NCI-H774 (cell line): ENCODE data around the gene KNSTRN.

ENCODE experiments used
- DNase-seq: peaks from one replicate; lab custom pipeline; 2025; lab: John Stamatoyannopoulos, UW

Gene KNSTRN

DNA sequence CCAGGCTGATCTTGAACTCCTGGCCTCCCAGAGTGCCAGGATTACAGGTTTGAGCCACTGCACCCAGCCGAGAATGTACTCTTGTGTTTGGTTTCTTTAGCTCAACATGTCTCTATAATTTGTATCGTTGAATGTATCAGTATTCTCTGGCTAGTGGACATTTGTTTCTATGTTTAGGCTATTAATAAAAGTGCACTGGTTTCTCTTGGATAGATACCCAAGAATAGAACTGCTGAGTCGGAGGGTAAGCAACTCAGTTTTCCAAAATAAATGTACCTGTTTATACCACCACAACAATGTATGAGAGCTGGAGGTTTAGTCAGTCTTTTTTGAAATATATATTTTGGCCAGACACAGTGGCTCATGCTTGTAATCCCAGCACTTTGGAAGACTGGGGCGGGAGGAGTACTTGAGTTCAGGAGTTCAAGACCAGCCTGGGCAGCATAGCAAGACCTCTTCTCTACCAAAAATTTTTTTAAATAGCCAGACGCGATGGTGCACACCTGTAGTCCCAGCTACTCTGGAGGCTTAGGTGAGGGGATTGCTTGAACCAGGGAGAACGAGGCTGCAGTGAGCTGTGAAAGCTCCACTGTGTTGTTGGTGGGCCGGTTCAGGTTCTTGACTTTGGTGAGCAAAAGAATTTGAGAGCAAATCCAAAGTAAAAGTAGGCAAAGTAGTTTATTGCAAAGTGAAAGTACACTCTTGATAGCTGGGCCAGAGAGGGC is 15.3 kb downstream of the KNSTRN start:
- DNase-seq, result no peak

DNA sequence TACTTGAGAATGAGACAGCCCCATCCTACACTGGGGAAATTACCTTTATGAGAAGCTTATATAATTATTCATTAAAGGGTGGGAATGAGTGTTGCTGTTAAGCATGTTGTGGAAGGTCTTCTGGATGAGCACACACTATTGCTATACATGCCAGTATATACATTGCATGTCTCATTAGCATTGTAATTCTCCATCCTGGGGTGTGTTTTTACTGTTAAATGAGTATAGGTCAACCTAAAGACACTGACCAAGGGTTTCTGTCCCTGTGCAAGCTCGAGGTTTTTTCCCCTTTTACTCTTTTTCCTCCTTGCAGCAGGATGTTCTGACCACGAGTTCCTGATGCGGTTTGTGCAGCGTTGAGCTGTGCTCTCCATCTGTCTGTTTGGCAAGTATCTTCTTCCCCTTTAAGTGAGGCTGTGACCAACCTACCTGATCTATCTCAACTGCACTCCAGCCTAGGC is 15.9 kb downstream of the KNSTRN start:
- DNase-seq, result no peak

DNA sequence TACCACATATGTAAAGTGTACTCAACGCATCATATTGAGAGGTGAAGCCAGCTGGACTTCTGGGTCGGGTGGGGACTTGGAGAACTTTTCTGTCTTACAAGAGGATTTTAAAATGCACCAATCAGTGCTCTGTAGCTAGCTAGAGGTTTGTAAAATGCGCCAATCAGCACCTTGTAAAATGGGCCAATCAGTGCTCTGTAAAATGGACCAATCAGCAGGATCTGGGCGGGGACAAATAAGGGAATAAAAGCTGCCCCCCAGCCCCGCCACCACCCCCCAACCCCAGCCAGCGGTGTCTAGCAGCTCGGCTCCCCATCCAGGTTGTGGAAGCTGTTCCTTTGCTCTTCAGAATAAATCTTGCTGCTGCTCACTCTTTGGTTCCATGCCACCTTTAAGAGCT is 16.8 kb downstream of the KNSTRN start:
- no peak for DNase-seq

DNA sequence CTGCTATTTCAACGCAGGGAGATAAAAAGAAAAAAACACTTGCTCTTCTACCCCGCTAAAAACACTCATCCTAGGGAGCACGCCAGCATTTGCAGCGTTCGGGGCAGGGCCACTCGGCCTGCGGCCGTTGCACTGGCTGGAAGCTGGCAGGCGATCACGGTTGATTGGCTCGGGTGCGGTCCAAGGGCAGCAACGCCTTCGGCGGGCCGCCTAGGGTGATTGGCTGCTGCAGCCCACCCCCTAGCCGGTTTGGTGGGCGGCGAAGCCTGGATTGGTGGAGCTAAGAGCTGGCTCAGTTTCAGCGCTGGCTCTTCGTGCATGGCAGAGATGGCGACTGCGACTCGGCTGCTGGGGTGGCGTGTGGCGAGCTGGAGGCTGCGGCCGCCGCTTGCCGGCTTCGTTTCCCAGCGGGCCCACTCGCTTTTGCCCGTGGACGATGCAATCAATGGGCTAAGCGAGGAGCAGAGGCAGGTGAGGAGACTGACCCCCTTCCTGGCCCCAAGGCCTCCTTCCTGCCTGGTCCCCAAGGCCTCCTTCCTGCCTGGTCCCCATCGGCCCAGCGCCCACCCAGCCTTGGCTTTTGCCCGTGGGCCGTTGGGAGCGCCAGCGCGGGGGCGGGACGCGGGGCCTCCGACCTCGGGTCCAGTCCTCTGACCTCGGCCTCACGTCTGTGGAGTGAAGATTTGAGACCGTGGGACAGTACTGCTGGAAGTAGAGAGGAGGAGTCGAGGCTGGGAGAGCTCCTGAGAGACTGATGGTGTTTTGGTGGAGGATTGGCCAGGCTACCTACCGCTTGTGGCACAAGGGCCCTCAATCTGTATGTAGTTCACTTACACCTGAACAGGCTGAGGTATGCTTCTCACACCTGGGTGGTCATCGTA is 23.2 kb downstream of the KNSTRN start, which contains the start of gene IVD:
TSS of gene IVD (plus strand) at position 295 of the 881 bp plus-strand sequence. CDS start at position 328, 33 bp downstream.
- DNase-seq, result peak; percentile 92

DNA sequence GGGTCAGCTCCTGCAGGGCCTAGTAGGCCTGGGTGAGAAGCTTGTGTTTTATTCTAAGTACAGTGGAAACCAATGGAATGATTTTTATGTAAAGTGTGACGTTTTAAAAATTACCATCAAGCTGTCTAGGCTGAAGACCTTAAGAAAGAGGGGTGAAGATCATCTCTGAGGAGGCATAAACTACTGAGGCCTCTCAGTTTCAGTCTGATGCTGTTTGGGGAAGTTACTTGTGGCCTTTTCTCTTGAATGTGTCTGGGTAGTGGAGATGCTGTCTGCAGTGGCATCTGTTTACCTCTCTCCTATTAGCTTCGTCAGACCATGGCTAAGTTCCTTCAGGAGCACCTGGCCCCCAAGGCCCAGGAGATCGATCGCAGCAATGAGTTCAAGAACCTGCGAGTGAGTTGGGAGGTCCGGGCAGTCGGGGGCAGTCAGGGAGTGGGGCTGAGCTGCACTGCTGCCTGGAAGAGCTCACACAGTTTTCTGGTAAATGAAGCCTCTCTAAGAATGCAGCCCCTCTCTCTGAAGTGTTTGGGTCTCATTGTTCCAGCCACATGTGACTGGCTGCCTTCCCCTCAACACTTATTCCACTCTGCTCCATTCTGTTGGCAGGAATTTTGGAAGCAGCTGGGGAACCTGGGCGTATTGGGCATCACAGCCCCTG is 24.9 kb downstream of the KNSTRN start:
- DNase-seq, result no peak

DNA sequence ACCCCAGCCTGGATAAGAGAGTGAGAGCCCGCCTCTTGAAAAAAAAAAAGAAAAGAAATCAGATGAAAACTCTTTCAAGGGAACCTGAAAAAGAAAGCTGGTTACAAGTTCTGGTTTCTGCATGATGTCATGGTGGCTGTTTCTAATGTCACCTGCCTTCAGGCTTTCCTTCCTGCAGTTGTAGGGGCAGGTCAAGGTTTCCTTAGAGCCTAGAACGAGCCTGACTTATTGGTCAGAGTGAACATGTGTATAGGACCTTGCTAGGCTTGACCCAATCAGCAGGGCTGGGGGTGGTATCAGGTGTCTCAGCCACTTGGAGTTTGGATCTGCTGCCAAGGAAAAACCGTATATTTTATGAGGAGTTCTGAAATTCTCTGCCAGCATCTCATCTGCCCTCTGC is 26.8 kb downstream of the KNSTRN start:
- DNase-seq, result no peak

DNA sequence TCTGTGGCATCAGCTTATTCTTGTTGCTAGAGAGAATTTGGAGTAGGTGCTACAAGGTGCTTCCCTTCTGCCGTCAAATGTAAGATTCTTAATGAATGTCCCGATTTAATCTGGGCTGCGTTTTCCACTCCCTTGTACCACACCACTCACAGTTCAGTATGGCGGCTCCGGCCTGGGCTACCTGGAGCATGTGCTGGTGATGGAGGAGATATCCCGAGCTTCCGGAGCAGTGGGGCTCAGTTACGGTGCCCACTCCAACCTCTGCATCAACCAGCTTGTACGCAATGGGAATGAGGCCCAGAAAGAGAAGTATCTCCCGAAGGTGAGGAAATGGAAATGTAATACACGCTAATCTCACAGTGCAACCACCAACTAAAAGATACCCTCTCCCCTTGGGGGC is 28.0 kb downstream of the KNSTRN start:
- no peak for DNase-seq

DNA sequence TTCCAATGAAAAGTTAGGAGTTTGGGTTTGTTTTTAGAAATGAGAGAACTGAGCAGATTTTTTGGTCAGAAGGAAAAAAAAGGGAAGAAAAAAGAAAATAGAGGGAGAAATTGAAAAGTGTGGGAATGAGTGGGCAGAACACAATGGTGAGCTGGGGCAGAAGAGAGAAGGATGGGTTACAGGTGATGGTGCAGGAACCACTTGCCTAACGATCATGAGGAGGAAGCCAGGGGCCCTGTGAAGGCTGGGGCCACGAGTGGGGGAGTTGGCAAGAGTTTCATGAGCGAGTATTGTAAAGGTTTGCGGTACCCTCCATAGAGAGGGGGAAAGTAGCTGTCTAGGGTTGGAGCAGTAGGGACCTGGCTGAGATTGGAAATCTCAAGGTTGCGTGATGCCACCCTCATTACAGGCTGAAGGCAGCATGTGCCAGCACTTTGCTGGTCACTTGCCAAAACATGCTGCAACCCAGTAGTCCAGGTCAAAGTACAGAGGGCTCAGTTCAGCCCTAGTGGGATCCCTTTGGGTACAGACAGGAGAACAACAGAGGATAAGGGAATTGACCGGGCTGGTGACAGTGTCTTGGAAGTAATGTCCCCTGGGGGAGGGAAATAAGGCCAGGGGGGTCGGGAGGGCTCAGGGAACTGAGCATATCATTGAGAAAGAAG is 29.7 kb downstream of the KNSTRN start:
- DNase-seq, result no peak

DNA sequence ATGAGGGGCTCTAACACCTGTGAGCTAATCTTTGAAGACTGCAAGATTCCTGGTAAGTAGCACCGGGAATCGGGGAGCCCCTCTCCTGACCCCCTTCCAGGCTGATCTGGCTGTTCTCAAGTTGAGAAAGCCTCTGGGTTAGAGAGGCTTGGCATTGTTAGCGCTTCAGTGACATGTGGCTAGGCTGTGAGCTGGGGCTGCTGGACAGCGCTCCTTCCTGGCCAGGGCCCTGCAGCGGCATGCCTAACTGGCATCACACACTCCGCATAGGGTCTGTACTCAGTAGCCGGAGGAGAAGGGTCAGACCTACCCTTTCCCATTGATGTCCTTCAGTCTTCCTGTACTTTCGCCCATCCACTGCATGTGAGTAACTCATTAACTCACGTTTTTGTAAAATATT is 30.5 kb downstream of the KNSTRN start:
- no peak for DNase-seq

DNA sequence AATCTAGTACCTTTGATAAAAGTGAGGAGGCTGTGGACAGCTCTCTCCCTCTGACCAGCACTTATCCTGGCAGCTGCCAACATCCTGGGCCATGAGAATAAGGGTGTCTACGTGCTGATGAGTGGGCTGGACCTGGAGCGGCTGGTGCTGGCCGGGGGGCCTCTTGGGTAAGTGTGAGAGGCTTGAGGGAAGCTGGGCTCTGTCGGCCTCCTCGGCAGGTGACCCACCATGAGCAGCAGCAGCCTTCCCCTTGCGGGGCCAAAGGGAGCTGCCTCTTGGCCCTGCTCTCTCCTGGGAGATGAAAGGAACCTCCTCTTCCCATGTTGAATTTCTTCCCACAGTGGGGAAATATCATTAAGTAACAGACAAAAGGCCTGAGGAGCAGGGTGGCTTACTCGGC is 32.3 kb downstream of the KNSTRN start:
- DNase-seq, result no peak

DNA sequence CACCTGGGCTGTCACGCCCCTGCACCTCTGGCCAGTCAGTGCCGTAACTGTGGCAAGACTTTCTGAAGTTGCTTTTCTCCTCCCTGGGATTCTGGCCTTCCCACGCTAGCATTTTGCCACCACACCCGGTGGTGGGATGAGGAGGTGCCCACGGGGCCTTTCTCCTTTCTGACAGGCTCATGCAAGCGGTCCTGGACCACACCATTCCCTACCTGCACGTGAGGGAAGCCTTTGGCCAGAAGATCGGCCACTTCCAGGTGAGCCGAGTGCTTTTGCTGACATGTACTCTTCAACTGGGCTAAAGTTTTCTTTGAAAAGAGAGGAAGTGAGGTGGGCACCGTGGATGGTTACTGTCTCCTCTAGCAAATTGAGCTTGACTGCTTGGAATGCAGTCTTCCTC is 32.7 kb downstream of the KNSTRN start:
- DNase-seq, result no peak

DNA sequence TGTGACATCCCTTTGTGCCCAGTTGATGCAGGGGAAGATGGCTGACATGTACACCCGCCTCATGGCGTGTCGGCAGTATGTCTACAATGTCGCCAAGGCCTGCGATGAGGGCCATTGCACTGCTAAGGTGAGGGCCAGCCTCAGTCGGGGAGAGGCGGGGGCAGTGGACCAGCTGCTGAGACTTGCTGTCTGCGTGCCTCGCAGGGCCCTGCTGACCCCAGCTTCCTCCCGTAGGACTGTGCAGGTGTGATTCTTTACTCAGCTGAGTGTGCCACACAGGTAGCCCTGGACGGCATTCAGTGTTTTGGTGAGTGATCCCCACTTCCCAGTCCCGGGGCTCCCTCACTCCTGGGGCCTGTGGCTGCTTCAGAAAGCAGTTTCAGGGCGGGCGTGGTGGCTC is 33.5 kb downstream of the KNSTRN start:
- DNase-seq, result no peak

DNA sequence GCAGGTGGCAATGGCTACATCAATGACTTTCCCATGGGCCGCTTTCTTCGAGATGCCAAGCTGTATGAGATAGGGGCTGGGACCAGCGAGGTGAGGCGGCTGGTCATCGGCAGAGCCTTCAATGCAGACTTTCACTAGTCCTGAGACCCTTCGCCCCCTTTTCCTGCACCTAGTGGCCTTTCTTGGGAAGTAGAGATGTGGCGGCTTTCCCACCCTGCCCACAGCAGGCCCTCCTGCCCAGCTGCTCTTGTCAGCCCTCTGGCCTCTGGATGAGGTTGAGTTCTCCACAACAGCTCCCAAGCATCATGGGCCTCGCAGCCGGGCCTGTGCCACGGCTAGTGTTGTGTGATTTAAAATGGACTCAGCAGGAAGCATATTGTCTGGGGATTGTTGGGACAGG is 35.6 kb downstream of the KNSTRN start:
- no peak for DNase-seq

DNA sequence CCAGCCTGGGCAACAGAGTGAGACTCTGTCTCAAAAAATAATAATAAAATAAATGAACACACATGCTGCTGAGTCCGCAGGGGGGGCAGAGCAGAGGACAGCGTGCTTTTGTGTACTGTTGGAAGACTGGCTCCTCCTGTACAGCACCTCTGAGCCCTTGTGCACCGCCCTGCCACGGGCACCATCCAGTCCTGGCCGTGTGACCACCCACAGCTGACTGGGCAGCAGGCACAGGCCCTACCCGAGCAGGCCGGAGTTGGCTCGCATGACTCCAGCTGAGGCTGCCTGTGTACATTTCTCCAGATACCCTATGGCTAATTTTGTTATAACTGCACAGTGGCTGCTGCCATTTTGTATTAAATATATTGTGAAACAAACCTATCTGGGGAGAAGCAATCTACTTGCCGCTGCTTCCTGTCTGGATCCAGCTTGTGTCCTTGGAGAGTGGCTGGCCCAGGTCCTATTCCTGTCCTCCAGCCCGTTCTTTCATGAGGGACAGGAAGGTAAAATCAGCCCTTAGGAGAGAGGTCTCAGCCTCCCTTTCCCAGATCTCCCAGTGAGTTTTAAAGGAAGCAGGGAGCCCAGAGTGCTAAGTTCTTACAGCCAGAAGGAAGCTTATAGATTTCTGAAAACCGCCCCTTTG is 37.7 kb downstream of the KNSTRN start:
- DNase-seq, result no peak

DNA sequence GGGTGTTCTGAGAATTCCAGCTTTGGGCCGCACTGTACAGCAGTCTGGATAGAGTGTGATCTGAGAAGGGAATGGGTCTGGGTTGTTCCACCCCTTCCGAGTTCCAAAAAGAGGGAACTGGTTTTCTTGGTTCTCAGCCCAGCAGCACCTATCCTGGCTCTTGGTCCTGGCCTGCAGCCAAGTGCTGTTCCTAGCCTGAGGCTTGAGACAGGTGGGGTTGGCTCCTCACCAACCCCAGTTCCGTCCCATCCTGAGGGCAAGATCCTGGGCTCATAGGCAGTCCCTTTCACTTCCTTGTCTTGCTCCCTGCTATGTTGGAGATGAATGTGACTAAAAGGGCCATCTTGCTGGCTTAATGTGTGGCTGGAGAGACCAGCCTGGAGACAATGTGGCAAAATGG is 38.3 kb downstream of the KNSTRN start:
- no peak for DNase-seq

DNA sequence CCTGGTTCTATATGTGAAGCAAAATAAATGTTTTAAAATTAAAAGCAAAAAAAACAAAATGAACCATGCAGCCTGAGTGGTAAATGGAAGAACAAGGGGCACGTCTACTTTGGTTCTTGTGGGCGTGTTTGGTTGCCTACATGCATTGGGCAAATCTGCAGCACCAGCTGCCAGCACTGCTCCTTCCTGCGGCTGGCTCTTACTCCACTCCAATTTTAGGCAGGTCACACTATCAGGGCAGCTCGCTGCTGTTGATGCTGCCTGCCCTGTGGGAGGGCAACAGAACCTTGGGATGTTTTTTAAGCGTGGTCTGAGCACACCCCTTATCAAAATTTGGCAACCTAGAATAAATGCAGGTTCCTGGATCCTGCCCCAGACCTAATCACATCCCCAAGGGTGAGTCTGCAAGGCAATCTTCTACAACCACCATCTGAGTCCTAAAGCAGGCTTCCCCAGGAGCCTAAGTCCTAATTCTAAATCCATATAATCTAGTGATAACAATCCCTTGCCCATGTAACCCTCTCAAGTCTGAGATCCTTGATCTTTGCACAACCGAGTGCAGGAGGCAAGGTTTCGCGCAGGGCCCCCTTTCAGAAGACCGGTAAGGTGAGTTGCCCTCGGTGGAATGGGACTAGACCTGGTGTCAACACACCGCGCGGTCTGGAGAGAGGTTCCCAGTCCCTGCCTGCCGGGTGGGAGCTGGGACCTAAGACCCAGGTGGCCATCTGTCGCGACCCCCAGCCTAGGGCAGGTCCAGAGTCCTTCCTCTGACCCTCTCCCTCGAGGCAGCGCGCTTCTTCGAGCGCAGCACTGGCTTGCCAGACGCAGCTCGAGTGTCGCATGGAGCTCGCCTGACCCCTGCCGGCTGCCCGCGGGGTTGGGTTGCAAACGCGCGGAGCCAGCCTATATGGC is 39.0 kb downstream of the KNSTRN start:
- peak; percentile 48 for DNase-seq

DNA sequence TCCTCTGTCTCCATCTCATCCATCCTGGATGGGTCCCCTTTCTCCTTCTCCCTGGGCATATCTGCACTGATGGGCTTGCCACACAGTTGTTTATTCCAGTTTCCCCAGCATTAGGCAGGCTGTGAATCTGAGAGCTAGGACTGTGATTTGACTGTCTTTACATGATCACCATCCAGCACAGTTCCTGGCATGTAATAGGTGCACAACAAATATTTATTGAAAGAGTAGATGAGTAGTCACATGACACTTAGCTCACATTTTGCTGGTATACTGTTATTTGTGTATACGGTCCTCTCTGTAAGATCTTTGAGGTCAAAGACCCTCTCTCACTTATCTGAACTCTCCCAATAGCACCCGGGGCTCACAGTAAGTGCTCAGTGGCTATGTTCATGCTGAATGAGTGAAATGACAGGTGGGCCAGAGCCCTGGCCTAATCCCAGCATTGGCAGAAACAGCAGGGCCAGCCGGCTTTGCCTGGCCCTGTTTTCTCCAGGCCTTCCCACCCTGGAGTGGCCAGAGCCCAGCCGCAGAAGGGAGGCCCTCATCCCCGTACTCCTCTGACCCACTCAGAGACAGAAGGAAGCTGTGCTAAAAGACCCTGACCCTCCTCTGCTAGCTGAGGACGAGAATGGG is 42.1 kb downstream of the KNSTRN start:
- DNase-seq, result no peak

DNA sequence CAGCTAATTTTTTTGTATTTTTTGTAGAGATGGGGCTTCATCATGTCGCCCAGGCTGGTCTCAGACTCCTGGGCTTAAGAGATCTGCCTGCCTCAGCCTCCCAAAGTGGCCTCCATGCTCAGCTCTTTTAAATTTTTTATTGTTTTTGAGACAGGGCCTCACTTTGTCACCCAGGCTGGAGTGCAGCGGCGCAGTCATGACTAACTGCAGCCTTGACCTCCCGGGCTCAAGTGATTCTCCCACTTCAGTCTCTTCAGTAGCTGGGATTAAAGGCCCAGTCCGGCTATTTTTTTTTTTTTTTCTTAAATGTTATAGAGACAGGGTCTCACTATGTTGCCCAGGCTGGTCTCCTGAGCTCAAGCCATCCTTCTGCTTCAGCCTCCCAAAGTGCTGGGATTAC is 43.2 kb downstream of the KNSTRN start:
- no peak for DNase-seq

DNA sequence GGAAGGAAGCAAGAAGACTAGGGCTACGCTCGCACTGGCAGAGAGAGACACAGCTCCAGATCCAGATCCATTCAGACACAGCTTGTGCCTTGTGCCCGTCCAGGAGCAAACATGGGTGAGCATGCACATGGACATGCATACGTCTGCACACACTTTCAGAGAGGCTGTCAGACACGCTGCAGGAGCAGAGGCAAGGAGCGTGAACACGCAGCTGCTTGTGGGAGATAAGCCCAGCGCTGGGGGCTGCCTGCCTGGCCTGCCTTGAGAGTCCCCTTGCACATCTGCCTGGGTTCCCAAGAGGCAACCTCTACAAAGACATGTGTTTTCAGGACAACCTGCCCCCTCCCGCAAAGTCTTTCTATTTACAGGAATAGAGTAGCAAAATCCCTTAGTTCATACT is 44.7 kb downstream of the KNSTRN start:
- DNase-seq, result no peak

DNA sequence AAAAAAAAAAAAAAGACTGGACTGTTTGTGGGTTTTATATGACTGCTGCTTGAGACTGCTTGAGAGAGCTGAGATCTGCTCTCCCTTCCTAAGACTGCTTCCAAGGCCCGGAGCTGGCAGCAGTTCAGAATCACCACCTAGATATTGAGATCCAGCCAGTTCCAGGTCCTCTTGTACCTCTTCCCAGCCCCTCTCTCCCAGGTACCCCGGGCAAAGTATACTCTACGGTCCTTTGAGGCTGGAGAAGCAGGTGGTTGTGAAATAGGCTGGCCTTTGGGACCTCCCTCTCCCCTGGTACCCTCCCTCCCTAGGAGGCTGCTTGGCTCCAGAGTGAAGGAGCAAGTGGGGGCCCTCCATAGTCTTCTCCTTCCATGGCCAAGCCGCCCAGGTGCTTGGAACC is 45.7 kb downstream of the KNSTRN start:
- DNase-seq, result no peak
